GM12891 (cell line): ENCODE measurements around the gene RAB35.

Source experiments
- POLR2A ChIP-seq: IDR thresholded peaks from 2 replicates; pipeline ENCODE4 v1.6.1; 2011; ENCODE audit warnings: low read depth, low read length, control low read depth
- POLR2AphosphoS5 ChIP-seq: IDR thresholded peaks from 2 replicates; pipeline ENCODE4 v1.6.1; 2011; ENCODE audit warnings: low read depth, low read length, control low read depth
- TAF1 ChIP-seq: IDR thresholded peaks from 2 replicates; pipeline ENCODE4 v1.6.1; 2011; ENCODE audit warnings: low read depth, low read length, control low read depth

- TF ChIP-seq TAF1: no peak
- TF ChIP-seq POLR2A: no peak
- TF ChIP-seq POLR2AphosphoS5: no peak
Observed at GRCh38 chr12:120091371-120092090, 25.0 kb downstream of the RAB35 start.
